ENCODE results near the gene RNF213.
"Not testable (repeated sequence)": the region's sequence is repeated elsewhere in the genome, so short reads cannot be mapped to it uniquely, and the experiment has no call there.

RNF213 gene

DNA sequence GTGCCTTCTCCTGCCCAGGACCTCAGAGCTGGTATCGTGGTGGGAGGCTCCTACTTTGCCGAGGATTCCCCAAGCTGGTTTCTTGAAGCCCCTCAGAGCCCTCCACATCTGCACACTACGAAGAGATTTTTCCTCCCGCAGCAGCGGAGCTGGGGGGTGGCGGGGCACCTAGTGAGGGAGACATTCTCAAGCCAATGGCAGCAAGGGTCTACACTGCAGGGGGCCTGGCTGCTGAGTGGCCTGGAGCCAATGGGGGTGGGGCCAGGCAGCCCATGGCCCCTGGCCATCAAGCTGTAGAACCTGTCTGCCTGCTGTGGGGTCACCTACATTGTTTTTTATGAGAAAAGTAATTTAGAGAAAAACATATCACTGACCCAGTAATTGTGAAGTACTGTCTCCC lies 35.4 kb upstream of the RNF213 start:
- no peak for FAIRE-seq

DNA sequence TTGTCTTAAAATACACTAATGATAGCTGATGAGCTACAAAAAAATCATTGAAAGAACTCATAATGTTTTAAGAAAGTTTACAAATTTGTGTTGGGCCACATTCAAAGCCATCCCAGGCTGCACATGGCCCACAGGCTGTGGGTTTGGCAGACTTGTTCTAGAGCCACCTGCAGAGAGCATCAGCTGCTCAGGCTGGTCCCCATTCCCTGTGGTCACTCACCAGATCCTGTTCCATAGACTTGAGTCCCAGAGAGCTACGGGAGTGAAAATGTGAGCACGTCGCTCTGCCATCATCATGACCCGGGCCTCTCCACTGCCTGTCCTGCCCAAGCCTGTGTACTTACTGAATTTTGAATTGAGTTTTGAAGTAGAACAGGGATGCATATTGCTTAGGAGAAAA lies 33.5 kb upstream of the RNF213 start:
- FAIRE-seq, result no peak

- no peak for FAIRE-seq
Measured at GRCh38 chr17:80227666-80228065, 33.0 kb upstream of the RNF213 start.

DNA sequence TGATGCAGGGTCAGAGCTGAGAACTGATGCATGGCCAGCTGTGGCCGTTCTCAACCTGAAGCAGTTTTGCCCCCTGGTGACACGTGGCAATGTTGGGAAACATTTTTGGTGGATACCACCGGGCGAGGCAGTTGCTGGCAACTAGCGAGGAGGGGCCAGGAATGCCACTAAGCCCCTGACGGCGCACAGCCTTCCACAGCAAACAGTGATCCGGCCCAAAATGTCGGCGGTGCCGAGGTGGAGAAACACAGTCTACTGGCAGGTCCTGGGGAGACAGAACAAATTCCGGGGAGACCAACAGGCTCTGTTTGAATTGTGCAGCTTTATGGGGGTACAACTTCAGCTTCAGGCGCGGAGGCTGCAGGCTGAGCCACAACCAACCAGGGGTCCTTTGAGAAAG lies 32.2 kb upstream of the RNF213 start:
- no peak for FAIRE-seq

- no peak for FAIRE-seq
Measured at GRCh38 chr17:80229011-80229410, 31.6 kb upstream of the RNF213 start.

- no peak for FAIRE-seq
Measured at GRCh38 chr17:80232438-80232837, 28.2 kb upstream of the RNF213 start.

- no peak for FAIRE-seq
Measured at GRCh38 chr17:80233202-80233601, 27.4 kb upstream of the RNF213 start.

- no peak for FAIRE-seq
Measured at GRCh38 chr17:80236911-80237310, 23.7 kb upstream of the RNF213 start.

- no peak for FAIRE-seq
Measured at GRCh38 chr17:80237386-80237785, 23.3 kb upstream of the RNF213 start.

DNA sequence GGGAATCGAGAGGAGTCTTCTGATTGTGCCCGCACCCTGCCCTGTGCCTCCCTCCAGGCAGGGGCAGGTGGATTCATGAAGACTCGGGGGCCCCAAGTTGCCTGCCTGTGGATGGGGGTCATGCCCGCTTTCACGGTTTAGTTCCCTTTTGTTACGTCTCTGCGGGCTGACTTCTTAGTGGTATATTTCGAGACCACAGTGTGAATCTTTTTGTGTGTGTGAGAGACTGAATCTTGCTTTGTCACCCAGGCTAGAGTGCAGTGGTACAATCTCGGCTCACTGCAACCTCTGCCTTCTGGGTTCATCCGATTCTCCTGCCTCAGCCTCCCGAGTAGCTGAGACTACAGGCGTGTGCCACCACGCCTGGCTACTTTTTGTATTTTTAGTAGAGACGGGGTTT lies 18.1 kb upstream of the RNF213 start:
- no peak for FAIRE-seq

GRCh38 chr17:80243526-80244433 lies 16.9 kb upstream of the RNF213 start:
- FAIRE-seq, result no peak

DNA sequence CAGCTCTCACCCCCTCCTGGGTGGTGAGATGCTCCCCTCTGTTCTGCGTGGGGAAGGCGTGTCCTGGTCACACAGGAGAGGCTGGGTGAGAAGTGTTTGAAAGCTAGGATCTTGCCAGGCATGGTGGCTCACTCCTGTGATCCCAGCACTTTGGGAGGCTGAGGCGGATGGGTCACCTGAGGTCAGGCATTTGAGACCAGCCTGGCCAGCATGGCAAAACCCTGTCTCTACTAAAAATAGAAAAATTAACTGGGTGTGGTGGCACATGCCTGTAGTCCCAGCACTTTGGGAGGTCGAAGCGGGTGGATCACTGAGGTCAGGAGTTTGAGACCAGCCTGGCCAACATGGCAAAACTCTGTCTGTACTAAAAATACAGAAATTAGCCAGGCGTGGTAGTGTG lies 16.2 kb upstream of the RNF213 start:
- not testable (repeated sequence) for FAIRE-seq

DNA sequence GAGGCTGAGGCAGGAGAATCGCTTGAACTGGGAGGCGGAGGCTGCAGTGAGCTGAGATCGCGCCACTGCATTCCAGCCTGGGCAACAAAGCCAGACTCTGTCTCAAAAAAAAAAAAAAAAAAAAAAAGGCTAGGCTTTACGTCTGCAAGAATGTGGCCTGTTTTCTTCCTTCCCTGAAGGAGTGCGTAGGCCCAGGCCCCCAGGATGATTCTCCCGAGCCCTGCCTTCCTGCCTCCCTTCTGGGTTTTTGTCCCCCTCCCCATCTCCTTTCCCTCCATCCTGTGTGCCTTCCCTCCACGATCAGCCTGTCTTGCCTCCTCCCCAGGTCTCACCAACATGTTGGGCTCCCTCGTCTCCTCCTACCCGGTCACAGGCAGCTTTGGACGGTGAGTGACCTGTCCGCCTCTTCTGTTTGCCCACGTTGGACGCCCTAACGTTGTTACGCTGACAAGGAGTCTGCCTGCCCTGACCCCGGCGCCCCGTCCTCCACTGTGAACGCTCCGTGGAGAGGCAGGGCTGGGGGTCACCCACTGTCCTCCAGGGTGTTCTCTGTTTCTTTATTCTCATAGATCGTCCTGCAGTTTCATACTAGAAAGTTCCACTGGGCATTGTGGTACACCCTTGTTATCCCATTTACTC lies 15.7 kb upstream of the RNF213 start:
- FAIRE-seq, result no peak

GRCh38 chr17:80245566-80246265 lies 14.9 kb upstream of the RNF213 start:
- FAIRE-seq, result no peak

- FAIRE-seq, result no peak
Measured at GRCh38 chr17:80246266-80246681, 14.4 kb upstream of the RNF213 start.

DNA sequence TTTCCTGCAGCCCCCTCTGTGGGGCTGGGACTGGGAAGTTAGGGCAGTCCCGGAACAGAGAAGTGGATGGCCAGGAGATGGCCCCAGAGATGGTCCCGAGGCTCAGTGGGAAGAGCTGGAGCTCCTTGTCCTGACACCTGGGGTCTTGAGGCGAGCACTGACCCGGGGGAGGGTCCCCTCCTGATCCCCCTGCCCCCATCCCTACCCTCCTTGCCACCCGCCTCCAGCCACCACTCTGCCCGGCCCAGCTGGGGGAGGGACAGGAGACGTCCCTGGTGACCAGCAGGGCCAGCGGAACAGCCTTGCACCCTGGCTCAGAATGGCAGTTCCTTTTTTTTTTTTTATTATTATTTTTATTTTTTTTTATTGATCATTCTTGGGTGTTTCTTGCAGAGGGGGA lies 13.9 kb upstream of the RNF213 start:
- FAIRE-seq, result no peak

DNA sequence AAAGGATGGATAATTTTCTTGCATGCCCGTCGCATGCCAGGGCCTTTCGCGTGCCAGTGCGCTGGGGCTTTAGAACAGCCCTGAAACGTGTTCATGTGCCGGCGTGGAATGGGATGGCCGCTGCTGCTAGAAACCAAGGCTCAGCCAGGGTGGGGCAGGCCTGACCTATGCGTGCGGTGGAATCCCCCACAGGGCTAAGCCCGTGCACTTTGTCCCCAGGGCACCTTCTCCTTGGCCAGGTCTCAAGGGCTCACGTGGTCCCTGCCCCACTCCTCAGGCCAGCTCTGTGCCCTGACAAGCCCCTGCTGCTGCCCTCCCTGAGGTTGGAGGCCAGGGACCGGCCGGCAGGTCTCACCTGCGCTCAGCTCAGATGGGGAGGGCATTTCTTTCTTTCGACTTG lies 13.1 kb upstream of the RNF213 start:
- FAIRE-seq, result no peak

- FAIRE-seq, result no peak
Measured at GRCh38 chr17:80248001-80248893, 12.4 kb upstream of the RNF213 start.

- FAIRE-seq, result no peak
Measured at GRCh38 chr17:80248894-80249710, 11.6 kb upstream of the RNF213 start.

- FAIRE-seq, result no peak
Measured at GRCh38 chr17:80251966-80252365, 8.7 kb upstream of the RNF213 start.

DNA sequence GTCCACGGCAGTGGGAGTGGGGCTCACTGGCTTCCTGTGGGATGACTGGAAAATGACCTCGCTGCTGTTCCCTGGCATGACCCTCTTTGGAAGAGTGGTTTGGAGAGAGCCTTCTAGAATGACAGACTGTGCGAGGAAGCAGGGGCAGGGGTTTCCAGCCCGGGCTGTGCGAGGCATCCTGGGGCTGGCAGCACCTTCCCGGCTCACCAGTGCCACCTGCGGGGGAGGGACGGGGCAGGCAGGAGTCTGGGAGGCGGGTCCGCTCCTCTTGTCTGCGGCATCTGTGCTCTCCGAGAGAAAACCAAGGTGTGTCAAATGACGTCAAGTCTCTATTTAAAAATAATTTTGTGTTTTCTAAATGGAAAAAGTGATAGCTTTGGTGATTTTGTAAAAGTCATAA lies 7.8 kb upstream of the RNF213 start:
- no peak for FAIRE-seq
